HEK293 (cell line): ENCODE results near the gene KIRREL3.

Source experiments
- CTCF ChIA-PET: fragments of 350-600 bp; formaldehyde crosslinking; extraction: SDS; loops from one replicate; lab custom pipeline; 2021; ENCODE audit warnings: antibody characterized with exemption; lab: Yijun Ruan, JAX
- POLR2A ChIA-PET: fragments of 300-600 bp; formaldehyde crosslinking; extraction: SDS; loops from one replicate; lab custom pipeline; 2020; ENCODE audit warnings: antibody characterized with exemption, inconsistent platforms; lab: Yijun Ruan, JAX
- H3K27ac ChIP-seq: fragments of 200-500 bp; sonication (Bioruptor generic); 2 replicates; pipeline ENCODE4 v1.5.1; 2014; ENCODE audit warnings: low read depth, low read length, control low read depth, inconsistent platforms; ENCODE audit errors: extremely low read depth
- H3K36me3 ChIP-seq, 2 experiments: fragments of 200-500 bp in 1 of 2; sonication (Bioruptor generic) in 1 of 2; 1 replicate in 1 of 2; 2 replicates in 1 of 2; pipeline ENCODE4 v1.5.1; 2014 to 2017; ENCODE audit warnings: inconsistent platforms in 2 of 2, low read length in 2 of 2; ENCODE audit not compliant: control insufficient read depth in 2 of 2, insufficient read depth in 1 of 2
- H3K4me1 ChIP-seq: fragments of 200-500 bp; sonication (Bioruptor generic); 2 replicates; pipeline ENCODE4 v1.5.1; 2014; ENCODE audit warnings: mild to moderate bottlenecking, low read length, inconsistent platforms; ENCODE audit not compliant: control insufficient read depth, insufficient read depth
- H3K4me3 ChIP-seq: 2 replicates; pipeline ENCODE4 v1.5.1; 2011; ENCODE audit warnings: low read depth, mild to moderate bottlenecking, control low read depth, low read length, moderate library complexity
- H3K9me3 ChIP-seq: fragments of 200-500 bp; sonication (Bioruptor generic); 2 replicates; pipeline ENCODE4 v1.5.1; 2014; ENCODE audit warnings: low read depth, low read length, inconsistent platforms; ENCODE audit not compliant: control insufficient read depth, insufficient read depth
- EGR2 ChIP-seq: fragments of 450-650 bp; formaldehyde crosslinking; IDR thresholded peaks from 2 replicates; pipeline ENCODE4 v1.5.1; 2016; ENCODE audit warnings: low read depth, missing biosample characterization, missing genetic modification characterization
- MEIS1 ChIP-seq: sonication (generic); formaldehyde crosslinking; IDR thresholded peaks from 2 replicates; pipeline ENCODE4 v1.8.1; 2022; ENCODE audit warnings: missing genetic modification reagents, mild to moderate bottlenecking, borderline replicate concordance
- PRDM10 ChIP-seq: fragments of 450-650 bp; formaldehyde crosslinking; IDR thresholded peaks from 2 replicates; pipeline ENCODE4 v1.5.1; 2016; ENCODE audit warnings: missing biosample characterization, missing genetic modification characterization
- REST ChIP-seq: fragments of 450-650 bp; formaldehyde crosslinking; IDR thresholded peaks from 2 replicates; pipeline ENCODE4 v1.5.1; 2016; ENCODE audit warnings: missing biosample characterization, missing genetic modification characterization
- SCRT2 ChIP-seq: fragments of 450-650 bp; formaldehyde crosslinking; IDR thresholded peaks from 2 replicates; pipeline ENCODE4 v1.5.1; 2016; ENCODE audit warnings: missing biosample characterization, missing genetic modification characterization
- TCF7L2 ChIP-seq: IDR thresholded peaks from 2 replicates; pipeline ENCODE4 v1.6.1; 2011; ENCODE audit warnings: low read depth, mild to moderate bottlenecking, inconsistent platforms, low read length, moderate library complexity, borderline replicate concordance
- ZNF112 ChIP-seq: fragments of 450-650 bp; formaldehyde crosslinking; IDR thresholded peaks from 2 replicates; pipeline ENCODE4 v1.5.0; 2017; ENCODE audit warnings: missing biosample characterization, missing genetic modification characterization
- ZNF16 ChIP-seq: fragments of 450-650 bp; formaldehyde crosslinking; IDR thresholded peaks from 2 replicates; pipeline ENCODE4 v1.5.1; 2016; ENCODE audit warnings: low read depth, missing biosample characterization, missing genetic modification characterization
- ZNF19 ChIP-seq: fragments of 450-650 bp; formaldehyde crosslinking; IDR thresholded peaks from 2 replicates; pipeline ENCODE4; 2016; ENCODE audit warnings: missing biosample characterization, missing genetic modification characterization, low read depth
- ZNF23 ChIP-seq: fragments of 450-650 bp; formaldehyde crosslinking; IDR thresholded peaks from 2 replicates; pipeline ENCODE4 v1.5.1; 2016; ENCODE audit warnings: missing biosample characterization, missing genetic modification characterization, borderline replicate concordance
- ZNF335 ChIP-seq: fragments of 450-650 bp; formaldehyde crosslinking; conservative IDR thresholded peaks from 2 replicates; pipeline ENCODE4 v1.5.1; 2016; ENCODE audit warnings: missing biosample characterization, missing genetic modification characterization
- ZNF366 ChIP-seq: fragments of 450-650 bp; formaldehyde crosslinking; conservative IDR thresholded peaks from 2 replicates; pipeline ENCODE4 v1.5.1; 2016; ENCODE audit warnings: missing biosample characterization, missing genetic modification characterization
- ZNF394 ChIP-seq: fragments of 450-650 bp; formaldehyde crosslinking; IDR thresholded peaks from 2 replicates; pipeline ENCODE4 v1.5.1; 2016; ENCODE audit warnings: missing biosample characterization, missing genetic modification characterization, mild to moderate bottlenecking, moderate library complexity, borderline replicate concordance
- ZNF585B ChIP-seq: fragments of 450-650 bp; formaldehyde crosslinking; IDR thresholded peaks from 2 replicates; pipeline ENCODE4 v1.5.1; 2016; ENCODE audit warnings: missing biosample characterization, missing genetic modification characterization
- ZXDB ChIP-seq: fragments of 450-650 bp; formaldehyde crosslinking; IDR thresholded peaks from 2 replicates; pipeline ENCODE4 v1.5.1; 2016; ENCODE audit warnings: missing biosample characterization, missing genetic modification characterization

KIRREL3 gene

GRCh38 chr11:126821827-126822226, 178.7 kb downstream of the KIRREL3 start:
- CTCF ChIA-PET = no interaction called here
- no peaks in the 10 kb centered on the region for H3K36me3 ChIP-seq
- no peak overlapping the region for H3K4me3 ChIP-seq
- TF ChIP-seq ZNF394 (tag by site-specific recombination) (no peak), ZNF366 (tag by site-specific recombination) (no peak), ZNF23 (no peak), REST (tag by site-specific recombination) (no peak), SCRT2 (tag by site-specific recombination) (no peak), ZNF16 (tag by site-specific recombination) (no peak), PRDM10 (no peak), ZXDB (no peak)
- TF ChIP-seq, all 188 proteins: peak for 0
- Histone ChIP-seq H3K4me1 (no peaks in the 10 kb centered on the region), H3K9me3 (no peaks in the 10 kb centered on the region), H3K27ac (no peak overlapping the region)
- POLR2A ChIA-PET = no interaction called here

- POLR2A ChIA-PET = no interaction called here
- Histone ChIP-seq H3K36me3 (no peaks in the 10 kb centered on the region), H3K9me3 (no peaks in the 10 kb centered on the region), H3K27ac (no peak overlapping the region), H3K4me3 (no peak overlapping the region), H3K4me1 (no peaks in the 10 kb centered on the region)
- TF ChIP-seq EGR2 (tag by site-specific recombination) = no peak
- no peak for TF ChIP-seq ZNF112 (tag by site-specific recombination)
- no peak for TF ChIP-seq MEIS1 (CRISPR knock-in tag)
- TF ChIP-seq ZNF16 (tag by site-specific recombination) = no peak
- TF ChIP-seq TCF7L2 = no peak
- TF ChIP-seq ZNF585B (tag by site-specific recombination) = no peak
- no peak for TF ChIP-seq ZNF19 (tag by site-specific recombination)
- TF ChIP-seq ZNF335 (tag by site-specific recombination) = no peak
- CTCF ChIA-PET = no interaction called here
Measured at GRCh38 chr11:126819194-126819593, 181.4 kb downstream of the KIRREL3 start.
